HL-60 (cell line): ENCODE results near the gene MASP2.
"Not testable (repeated sequence)": the region's sequence is repeated elsewhere in the genome, so short reads cannot be mapped to it uniquely, and the experiment has no call there.

Source experiments
- DNase-seq, 2 experiments: peaks; one replicate each; pipeline ENCODE4 v3.0.0-alpha.2; 2010 to 2020; ENCODE audit warnings: low read depth in 1 of 2, low spot score in 1 of 2
- H3K27ac ChIP-seq: fragments of 250-450 bp; sonication (Bioruptor Pico); replicated peaks from 2 replicates; pipeline ENCODE4 v1.5.1; 2020; ENCODE audit warnings: mild to moderate bottlenecking, moderate library complexity
- H3K27me3 ChIP-seq: fragments of 250-450 bp; sonication (Bioruptor Pico); 2 replicates; pipeline ENCODE4 v1.5.1; 2021; ENCODE audit warnings: mild to moderate bottlenecking, moderate library complexity; ENCODE audit not compliant: insufficient read depth, poor library complexity, severe bottlenecking
- H3K4me3 ChIP-seq: replicated peaks from 2 replicates; pipeline ENCODE4 v1.5.1; 2011; ENCODE audit warnings: mild to moderate bottlenecking, control low read depth, low read length; ENCODE audit not compliant: insufficient read depth
- CTCF ChIP-seq: IDR thresholded peaks from one replicate; pipeline ENCODE4 v1.5.1; 2011; ENCODE audit warnings: low read length, control low read depth, inconsistent platforms; ENCODE audit not compliant: insufficient read depth
- GABPA ChIP-seq: IDR thresholded peaks from 2 replicates; pipeline ENCODE4 v1.6.1; 2012; ENCODE audit warnings: low read depth
- POLR2AphosphoS5 ChIP-seq: IDR thresholded peaks from 2 replicates; pipeline ENCODE4 v1.6.1; 2012; ENCODE audit warnings: low read depth
- SPI1 ChIP-seq: IDR thresholded peaks from 2 replicates; pipeline ENCODE4 v1.6.1; 2012; ENCODE audit warnings: low read depth, mild to moderate bottlenecking, borderline replicate concordance
- TF ChIP-seq, protein P1 (sequence below): IDR thresholded peaks from 2 replicates; pipeline ENCODE4 v1.6.1; 2012; ENCODE audit warnings: low read depth; ENCODE audit not compliant: insufficient replicate concordance

Gene MASP2

DNA sequence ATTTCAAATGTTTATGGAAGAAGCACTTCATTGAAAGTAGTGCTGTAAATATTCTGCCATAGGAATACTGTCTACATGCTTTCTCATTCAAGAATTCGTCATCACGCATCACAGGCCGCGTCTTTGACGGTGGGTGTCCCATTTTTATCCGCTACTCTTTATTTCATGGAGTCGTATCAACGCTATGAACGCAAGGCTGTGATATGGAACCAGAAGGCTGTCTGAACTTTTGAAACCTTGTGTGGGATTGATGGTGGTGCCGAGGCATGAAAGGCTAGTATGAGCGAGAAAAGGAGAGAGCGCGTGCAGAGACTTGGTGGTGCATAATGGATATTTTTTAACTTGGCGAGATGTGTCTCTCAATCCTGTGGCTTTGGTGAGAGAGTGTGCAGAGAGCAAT is 23.8 kb downstream of the MASP2 start:
- no peaks in the 10 kb centered on the region for H3K27me3 ChIP-seq
- no peak for DNase-seq
- TF ChIP-seq, protein P1, sequence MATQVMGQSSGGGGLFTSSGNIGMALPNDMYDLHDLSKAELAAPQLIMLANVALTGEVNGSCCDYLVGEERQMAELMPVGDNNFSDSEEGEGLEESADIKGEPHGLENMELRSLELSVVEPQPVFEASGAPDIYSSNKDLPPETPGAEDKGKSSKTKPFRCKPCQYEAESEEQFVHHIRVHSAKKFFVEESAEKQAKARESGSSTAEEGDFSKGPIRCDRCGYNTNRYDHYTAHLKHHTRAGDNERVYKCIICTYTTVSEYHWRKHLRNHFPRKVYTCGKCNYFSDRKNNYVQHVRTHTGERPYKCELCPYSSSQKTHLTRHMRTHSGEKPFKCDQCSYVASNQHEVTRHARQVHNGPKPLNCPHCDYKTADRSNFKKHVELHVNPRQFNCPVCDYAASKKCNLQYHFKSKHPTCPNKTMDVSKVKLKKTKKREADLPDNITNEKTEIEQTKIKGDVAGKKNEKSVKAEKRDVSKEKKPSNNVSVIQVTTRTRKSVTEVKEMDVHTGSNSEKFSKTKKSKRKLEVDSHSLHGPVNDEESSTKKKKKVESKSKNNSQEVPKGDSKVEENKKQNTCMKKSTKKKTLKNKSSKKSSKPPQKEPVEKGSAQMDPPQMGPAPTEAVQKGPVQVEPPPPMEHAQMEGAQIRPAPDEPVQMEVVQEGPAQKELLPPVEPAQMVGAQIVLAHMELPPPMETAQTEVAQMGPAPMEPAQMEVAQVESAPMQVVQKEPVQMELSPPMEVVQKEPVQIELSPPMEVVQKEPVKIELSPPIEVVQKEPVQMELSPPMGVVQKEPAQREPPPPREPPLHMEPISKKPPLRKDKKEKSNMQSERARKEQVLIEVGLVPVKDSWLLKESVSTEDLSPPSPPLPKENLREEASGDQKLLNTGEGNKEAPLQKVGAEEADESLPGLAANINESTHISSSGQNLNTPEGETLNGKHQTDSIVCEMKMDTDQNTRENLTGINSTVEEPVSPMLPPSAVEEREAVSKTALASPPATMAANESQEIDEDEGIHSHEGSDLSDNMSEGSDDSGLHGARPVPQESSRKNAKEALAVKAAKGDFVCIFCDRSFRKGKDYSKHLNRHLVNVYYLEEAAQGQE, result no peak
- TF ChIP-seq CTCF (no peak), SPI1 (no peak), GABPA (no peak), POLR2AphosphoS5 (no peak)
- no peak overlapping the region for H3K27ac ChIP-seq
- H3K4me3 ChIP-seq, result no peak overlapping the region

GRCh38 chr1:11019971-11020370 is 27.1 kb downstream of the MASP2 start:
- Histone ChIP-seq H3K27me3 (no peaks in the 10 kb centered on the region), H3K4me3 (no peak overlapping the region), H3K27ac (no peak overlapping the region)
- DNase-seq, result no peak
- TF ChIP-seq, protein P1, result no peak
- TF ChIP-seq SPI1, result no peak
- TF ChIP-seq CTCF, result no peak
- no peak for TF ChIP-seq GABPA
- no peak for TF ChIP-seq POLR2AphosphoS5

GRCh38 chr1:11019358-11019757 is 27.7 kb downstream of the MASP2 start:
- not testable (repeated sequence) for H3K4me3 ChIP-seq, H3K27ac ChIP-seq, H3K27me3 ChIP-seq, DNase-seq

DNA sequence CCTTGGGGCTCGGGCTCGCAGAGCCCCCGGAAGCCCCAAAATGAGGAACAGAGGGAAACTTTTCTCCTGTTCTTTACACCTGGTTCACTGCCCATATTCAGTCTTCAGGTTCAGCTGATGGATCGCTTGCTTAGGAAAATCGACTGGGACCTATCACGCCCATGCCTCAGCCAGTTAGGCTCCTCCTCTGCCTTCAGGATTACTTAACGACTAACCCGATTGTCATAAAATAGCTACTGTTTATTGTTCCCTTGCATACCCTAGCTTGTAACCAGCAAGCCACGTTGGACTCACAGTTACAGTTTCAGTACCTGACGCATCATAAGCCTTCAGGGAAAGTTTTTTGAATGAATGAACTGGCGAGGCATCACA is 33.9 kb downstream of the MASP2 start:
- no peaks in the 10 kb centered on the region for H3K27me3 ChIP-seq
- no peak for DNase-seq
- peak overlapping the region; percentile 87 for H3K4me3 ChIP-seq
- TF ChIP-seq SPI1, result peak; percentile 23; the same call in 1 of the 2 replicates
- TF ChIP-seq POLR2AphosphoS5, result no peak
- peak overlapping the region; percentile 100 for H3K27ac ChIP-seq
